ENCODE results near the gene THSD7A.

The THSD7A gene

GRCh38 chr7:11858026-11858425 lies 26.0 kb upstream of the THSD7A start:
- Histone ChIP-seq H3K4me3 (replicated peaks; ENCODE audit: low read depth, low read length) (no peak overlapping the region), H3K36me3 (ENCODE audit: control insufficient read depth, insufficient read depth, low read length) (no peaks in the 10 kb centered on the region), H3K27me3 (replicated peaks; ENCODE audit: control insufficient read depth, insufficient read depth, low read length) (no peaks in the 10 kb centered on the region)
- no peak for TF ChIP-seq CTCF (IDR thresholded peaks at IDR 0.05; ENCODE audit: insufficient read depth, low read length, poor library complexity, severe bottlenecking)
- no peak for DNase-seq (ENCODE audit: extremely low read depth, insufficient read length)

GRCh38 chr7:11848251-11848650 lies 16.3 kb upstream of the THSD7A start:
- DNase-seq (ENCODE audit: extremely low read depth, insufficient read length) = no peak
- Histone ChIP-seq H3K4me3 (replicated peaks; ENCODE audit: low read depth, low read length) (no peak overlapping the region), H3K27me3 (replicated peaks; ENCODE audit: control insufficient read depth, insufficient read depth, low read length) (no peaks in the 10 kb centered on the region), H3K36me3 (ENCODE audit: control insufficient read depth, insufficient read depth, low read length) (no peaks in the 10 kb centered on the region)
- no peak for TF ChIP-seq CTCF (IDR thresholded peaks at IDR 0.05; ENCODE audit: insufficient read depth, low read length, poor library complexity, severe bottlenecking)

- no peak overlapping the region for H3K4me3 ChIP-seq (replicated peaks; ENCODE audit: low read depth, low read length)
- no peaks in the 10 kb centered on the region for H3K36me3 ChIP-seq (ENCODE audit: control insufficient read depth, insufficient read depth, low read length)
- no peaks in the 10 kb centered on the region for H3K27me3 ChIP-seq (replicated peaks; ENCODE audit: control insufficient read depth, insufficient read depth, low read length)
- TF ChIP-seq CTCF (IDR thresholded peaks at IDR 0.05; ENCODE audit: insufficient read depth, low read length, poor library complexity, severe bottlenecking) = no peak
- no peak for DNase-seq (ENCODE audit: extremely low read depth, insufficient read length)
Measured at GRCh38 chr7:11847336-11847735, 15.3 kb upstream of the THSD7A start.

- DNase-seq (ENCODE audit: extremely low read depth, insufficient read length) = no peak
- Histone ChIP-seq H3K27me3 (replicated peaks; ENCODE audit: control insufficient read depth, insufficient read depth, low read length) (no peaks in the 10 kb centered on the region), H3K4me3 (replicated peaks; ENCODE audit: low read depth, low read length) (no peak overlapping the region), H3K36me3 (ENCODE audit: control insufficient read depth, insufficient read depth, low read length) (no peaks in the 10 kb centered on the region)
- TF ChIP-seq CTCF (IDR thresholded peaks at IDR 0.05; ENCODE audit: insufficient read depth, low read length, poor library complexity, severe bottlenecking) = no peak
Measured at GRCh38 chr7:11846361-11846955, 14.5 kb upstream of the THSD7A start.

GRCh38 chr7:11843113-11843765 lies 11.2 kb upstream of the THSD7A start:
- Histone ChIP-seq H3K36me3 (ENCODE audit: control insufficient read depth, insufficient read depth, low read length) (no peaks in the 10 kb centered on the region), H3K27me3 (replicated peaks; ENCODE audit: control insufficient read depth, insufficient read depth, low read length) (no peaks in the 10 kb centered on the region), H3K4me3 (replicated peaks; ENCODE audit: low read depth, low read length) (no peak overlapping the region)
- no peak for TF ChIP-seq CTCF (IDR thresholded peaks at IDR 0.05; ENCODE audit: insufficient read depth, low read length, poor library complexity, severe bottlenecking)
- no peak for DNase-seq (ENCODE audit: extremely low read depth, insufficient read length)

All from GM06990 (cell line).